ENCODE measurements around the gene IGFL4. TPM values are rescaled to one million over a fixed set of nuclear protein-coding genes. Genes with fewer than 3 reads are reported as not detected.

Gene IGFL4
- total and polyA plus RNA-seq, 9 of the 15 experiments (the other 6 are each of a cell fraction or from before 2014, with no cell fraction given): not detected

DNA sequence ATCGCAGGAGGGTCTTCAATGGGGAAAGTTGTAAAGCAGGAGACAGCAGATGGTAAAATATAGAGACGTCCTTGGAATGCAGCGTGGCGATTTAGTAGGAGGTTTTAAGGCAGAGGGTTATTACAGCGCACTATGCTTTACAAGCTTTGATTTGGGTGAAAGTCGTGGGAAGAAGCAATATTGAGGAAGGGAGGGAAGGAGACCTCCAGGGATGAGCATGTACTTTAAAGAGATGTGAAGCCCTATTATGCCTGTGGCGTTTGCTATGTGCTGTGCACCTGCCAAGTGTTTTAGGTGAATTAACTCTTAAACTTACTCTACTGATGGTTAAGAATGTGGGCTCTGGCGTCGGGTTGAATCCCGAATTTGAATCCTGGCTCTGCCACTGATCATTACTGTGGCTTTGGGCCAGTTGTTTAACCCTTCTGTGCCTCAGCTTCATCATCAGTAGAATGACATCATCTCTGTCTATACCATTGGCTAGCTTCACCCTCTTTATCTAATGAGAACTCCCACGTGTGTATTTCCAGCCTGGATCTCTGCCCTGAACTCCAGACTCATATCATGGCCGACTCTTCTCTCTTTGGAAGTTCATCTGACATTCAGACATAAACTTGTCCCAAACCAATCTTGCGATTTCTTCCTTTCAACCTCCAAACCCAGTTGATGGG is 45.0 kb downstream of the IGFL4 start:
- Histone ChIP-seq H4K20me1 (replicated peaks; ENCODE audit: control insufficient read depth, insufficient read depth, low read length) (peaks cover 17% of the 10 kb centered on the region), H3K9me1 (ENCODE audit: control insufficient read depth, insufficient read depth, low read length) (no peaks in the 10 kb centered on the region), H3K9ac (ENCODE audit: insufficient read depth in 1 of 2, low read depth in 2 of 2, low read length in 2 of 2) (peak overlapping the region; percentile 92 to 93), H2AFZ (ENCODE audit: low read depth, low read length) (peak overlapping the region; percentile 63), H3K79me2 (ENCODE audit: control insufficient read depth, insufficient read depth, low read length) (peaks cover 10% of the 10 kb centered on the region; the same call in 2 of the 3 replicates), H3K4me2 (ENCODE audit: insufficient read depth, low read length) (peak overlapping the region; percentile 97), H3K36me3 (ENCODE audit: control insufficient read depth, insufficient read depth, low read length) (peaks cover 7% of the 10 kb centered on the region; the same call in 2 of the 3 replicates), H3K9me3 (replicated peaks; ENCODE audit: control insufficient read depth, insufficient read depth, low read depth, low read length) (no peaks in the 10 kb centered on the region), H3K4me3 (peak overlapping the region; percentile 73), H3K27me3 (ENCODE audit: control insufficient read depth in 2 of 2, insufficient read depth in 2 of 2, low read length in 2 of 2) (no peaks in the 10 kb centered on the region), H3K27ac (ENCODE audit: extremely low read depth, low read depth, low read length) (peak overlapping the region; percentile 76), H3K4me1 (replicated peaks in 1 of 2; ENCODE audit: control insufficient read depth in 2 of 2, insufficient read depth in 2 of 2, low read length in 2 of 2) (peaks cover 17 to 22% of the 10 kb centered on the region in 2 experiments; a peak in 4 of 5 replicates)
- ATAC-seq: no peak
- in situ Hi-C loops (cut with MboI) (no loop called here), intact Hi-C loops (cut with micrococcal nuclease) (no loop called here)
- FAIRE-seq: peak; percentile 85
- DNase-seq (ENCODE audit: extremely low read depth in 1 of 4, low spot score in 3 of 4): peak in 3 of 4 experiments; percentile 28 to 60 (median 49)
- BruUV-seq (replicated peaks): TSS peak; percentile 78
- CTCF ChIA-PET (ENCODE audit: low intra/inter-chr PET ratio): no interaction called here
- WGBS (ENCODE audit: insufficient coverage, low coverage, missing lambda C conversion rate): 4% methylated on average over 13 of the region's 13 CpGs
- POLR2A ChIA-PET: interaction anchor here (0.6 to 1.9 kb wide), 17 partner anchors 7 to 130 kb away, joined by 3 to 8 read pairs (median 3); partner anchors contain the start of genes MYPOP and PGLYRP1
- no peak for TF ChIP-seq XRCC3 (IDR thresholded peaks at IDR 0.05)
- no peak for TF ChIP-seq PHB2 (IDR thresholded peaks at IDR 0.05; ENCODE audit: low read depth)
- no peak for TF ChIP-seq FIP1L1 (IDR thresholded peaks at IDR 0.05; ENCODE audit: low read depth, low read length, poor library complexity, severe bottlenecking)
- no peak for TF ChIP-seq HMGXB4 (CRISPR knock-in tag; IDR thresholded peaks at IDR 0.05)
- TF ChIP-seq RBM22 (IDR thresholded peaks at IDR 0.05; ENCODE audit: low read depth, low read length, poor library complexity, severe bottlenecking): no peak
- TF ChIP-seq ATF7 (IDR thresholded peaks at IDR 0.05): peak; percentile 92
- no peak for TF ChIP-seq FUS (optimal IDR thresholded peaks at IDR 0.05; ENCODE audit: low read depth, low read length)
- TF ChIP-seq, protein P1, sequence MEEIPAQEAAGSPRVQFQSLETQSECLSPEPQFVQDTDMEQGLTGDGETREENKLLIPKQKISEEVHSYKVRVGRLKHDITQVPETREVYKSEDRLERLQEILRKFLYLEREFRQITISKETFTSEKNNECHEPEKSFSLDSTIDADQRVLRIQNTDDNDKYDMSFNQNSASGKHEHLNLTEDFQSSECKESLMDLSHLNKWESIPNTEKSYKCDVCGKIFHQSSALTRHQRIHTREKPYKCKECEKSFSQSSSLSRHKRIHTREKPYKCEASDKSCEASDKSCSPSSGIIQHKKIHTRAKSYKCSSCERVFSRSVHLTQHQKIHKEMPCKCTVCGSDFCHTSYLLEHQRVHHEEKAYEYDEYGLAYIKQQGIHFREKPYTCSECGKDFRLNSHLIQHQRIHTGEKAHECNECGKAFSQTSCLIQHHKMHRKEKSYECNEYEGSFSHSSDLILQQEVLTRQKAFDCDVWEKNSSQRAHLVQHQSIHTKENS (CRISPR knock-in tag; IDR thresholded peaks at IDR 0.05): no peak
- TF ChIP-seq BMI1 (IDR thresholded peaks at IDR 0.05; ENCODE audit: low read length): no peak
- TF ChIP-seq NFIC (IDR thresholded peaks at IDR 0.05): peak; percentile 69
- TF ChIP-seq HDAC1 (IDR thresholded peaks at IDR 0.05): peak in 1 of 2 experiments; percentile 27; a peak in 1 of 4 replicates
- no peak for TF ChIP-seq JUNB (CRISPR knock-in tag; conservative IDR thresholded peaks at IDR 0.05)
- no peak for TF ChIP-seq ARHGAP35 (IDR thresholded peaks at IDR 0.05; ENCODE audit: partially characterized antibody)
- TF ChIP-seq, protein P2, sequence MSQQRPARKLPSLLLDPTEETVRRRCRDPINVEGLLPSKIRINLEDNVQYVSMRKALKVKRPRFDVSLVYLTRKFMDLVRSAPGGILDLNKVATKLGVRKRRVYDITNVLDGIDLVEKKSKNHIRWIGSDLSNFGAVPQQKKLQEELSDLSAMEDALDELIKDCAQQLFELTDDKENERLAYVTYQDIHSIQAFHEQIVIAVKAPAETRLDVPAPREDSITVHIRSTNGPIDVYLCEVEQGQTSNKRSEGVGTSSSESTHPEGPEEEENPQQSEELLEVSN (IDR thresholded peaks at IDR 0.05; ENCODE audit: borderline replicate concordance in 1 of 2, extremely low read depth in 1 of 2, insufficient read depth in 1 of 2, insufficient read length in 1 of 2, low read depth in 1 of 2, low read length in 1 of 2, poor library complexity in 1 of 2, severe bottlenecking in 1 of 2): no peak
